Activated CD4-positive, alpha-beta memory T cell treated with anti-CD3 and anti-CD28 coated beads for 36 hours (primary cell): ENCODE results near the gene CCDC102A. TPM values are rescaled to one million over a fixed set of nuclear protein-coding genes. Genes with fewer than 3 reads are reported as not detected.

ENCODE experiments used
- CTCF ChIA-PET: fragments of 350-600 bp; sonication (Branson Sonifier 250); formaldehyde crosslinking; loops from one replicate; lab custom pipeline; 2021; ENCODE audit warnings: antibody characterized with exemption, inconsistent platforms; lab: Charles Lee
- POLR2A ChIA-PET: fragments of 350-600 bp; sonication (Branson Sonifier 250); formaldehyde crosslinking; loops from one replicate; lab custom pipeline; 2021; ENCODE audit warnings: antibody characterized with exemption; lab: Charles Lee
- DNase-seq: peaks from one replicate; pipeline ENCODE4 v3.0.0-alpha.2; 2020
- H3K27ac Mint-ChIP-seq: one replicate; pipeline ENCODE4 v1.8.0; 2021; ENCODE audit warnings: mixed read lengths
- H3K27me3 Mint-ChIP-seq: one replicate; pipeline ENCODE4 v1.8.0; 2021; ENCODE audit warnings: mixed read lengths
- H3K36me3 Mint-ChIP-seq: one replicate; pipeline ENCODE4 v1.8.0; 2021; ENCODE audit warnings: mixed read lengths
- H3K4me1 Mint-ChIP-seq: one replicate; pipeline ENCODE4 v1.8.0; 2021; ENCODE audit warnings: low read depth, mixed read lengths
- H3K4me3 Mint-ChIP-seq: one replicate; pipeline ENCODE4 v1.8.0; 2021; ENCODE audit warnings: mild to moderate bottlenecking, mixed read lengths
- H3K9me3 Mint-ChIP-seq: one replicate; pipeline ENCODE4 v1.8.0; 2021; ENCODE audit warnings: mixed read lengths
- intact Hi-C: fragments of 100-400 bp; cut with micrococcal nuclease; formaldehyde crosslinking; loops from one replicate; pipeline ENCODE4 v1.15.1; 2023
- total RNA-seq, 2 experiments: library from RNA; stranded (reverse); gene quantifications; one replicate each; pipeline ENCODE4 v1.2.3, GENCODE V29; 2021

The CCDC102A gene
- total RNA-seq, 2 experiments from 2014 or later, result 7.0 to 7.9 TPM

- CTCF ChIA-PET, result interaction anchor here (0.9 to 4.3 kb wide), 6 partner anchors 10 to 195 kb away, joined by 3 to 20 read pairs (median 3); partner anchors contain the start of gene POLR2C
- Mint-ChIP-seq H3K9me3 (no peaks in the 10 kb centered on the region), H3K4me1 (peaks cover 56% of the 10 kb centered on the region), H3K36me3 (no peaks in the 10 kb centered on the region), H3K4me3 (peak overlapping the region; percentile 65), H3K27ac (peak overlapping the region; percentile 16), H3K27me3 (no peaks in the 10 kb centered on the region)
- intact Hi-C loops, result no loop called here
- DNase-seq, result no peak
- POLR2A ChIA-PET, result interaction anchor here (1.0 kb wide), 1 partner anchor 49 kb away, joined by 6 read pairs; no protein-coding TSS in a partner anchor
These were observed 5.5 kb upstream of the CCDC102A start for GRCh38 chr16:57541754-57542435.

GRCh38 chr16:57540906-57541753 lies 4.8 kb upstream of the CCDC102A start:
- CTCF ChIA-PET, result interaction anchor here (0.9 to 4.3 kb wide), 2 partner anchors 21 to 60 kb away, joined by 3 to 20 read pairs; no protein-coding TSS in a partner anchor
- Mint-ChIP-seq H3K4me1 (peaks cover 57% of the 10 kb centered on the region), H3K27ac (no peak overlapping the region), H3K4me3 (no peak overlapping the region), H3K36me3 (no peaks in the 10 kb centered on the region), H3K9me3 (no peaks in the 10 kb centered on the region), H3K27me3 (no peaks in the 10 kb centered on the region)
- DNase-seq, result peak; percentile 8
- intact Hi-C loops, result no loop called here
- POLR2A ChIA-PET, result interaction anchor here (1.0 kb wide), 1 partner anchor 49 kb away, joined by 6 read pairs; no protein-coding TSS in a partner anchor

- CTCF ChIA-PET, result interaction anchor here (0.8 to 4.3 kb wide), 3 partner anchors 21 to 109 kb away, joined by 3 to 20 read pairs (median 3); no protein-coding TSS in a partner anchor
- intact Hi-C loops, result no loop called here
- POLR2A ChIA-PET, result no interaction called here
These were observed 4.0 kb upstream of the CCDC102A start for GRCh38 chr16:57540387-57540786.

GRCh38 chr16:57539072-57539796 lies 2.9 kb upstream of the CCDC102A start:
- CTCF ChIA-PET, result interaction anchor here (0.6 to 5.7 kb wide), 4 partner anchors 19 to 826 kb away, joined by 3 to 26 read pairs (median 4); no protein-coding TSS in a partner anchor
- POLR2A ChIA-PET, result interaction anchor here (0.6 to 2.7 kb wide), 3 partner anchors 52 to 75 kb away, joined by 3 to 17 read pairs (median 5); partner anchors contain the start of gene DOK4
- Mint-ChIP-seq H3K9me3 (no peaks in the 10 kb centered on the region), H3K4me3 (no peak overlapping the region), H3K36me3 (no peaks in the 10 kb centered on the region), H3K4me1 (peaks cover 60% of the 10 kb centered on the region), H3K27ac (peak overlapping the region; percentile 92), H3K27me3 (no peaks in the 10 kb centered on the region)
- intact Hi-C loops, result loop anchor here (2.0 to 5.0 kb wide), 4 partner anchors 62 to 1087 kb away; partner anchors contain the start of genes KATNB1, NUDT21 and OGFOD1
- peak; percentile 48 for DNase-seq

More at GRCh38 chr16:57540387-57540786, 4.0 kb upstream of the CCDC102A start:
- H3K4me3 Mint-ChIP-seq, result no peak overlapping the region
- H3K36me3 Mint-ChIP-seq, result no peaks in the 10 kb centered on the region
- no peak overlapping the region for H3K27ac Mint-ChIP-seq
- H3K27me3 Mint-ChIP-seq, result no peaks in the 10 kb centered on the region
- H3K9me3 Mint-ChIP-seq, result no peaks in the 10 kb centered on the region
- peak; percentile 6 for DNase-seq
- H3K4me1 Mint-ChIP-seq, result peaks cover 57% of the 10 kb centered on the region

DNA sequence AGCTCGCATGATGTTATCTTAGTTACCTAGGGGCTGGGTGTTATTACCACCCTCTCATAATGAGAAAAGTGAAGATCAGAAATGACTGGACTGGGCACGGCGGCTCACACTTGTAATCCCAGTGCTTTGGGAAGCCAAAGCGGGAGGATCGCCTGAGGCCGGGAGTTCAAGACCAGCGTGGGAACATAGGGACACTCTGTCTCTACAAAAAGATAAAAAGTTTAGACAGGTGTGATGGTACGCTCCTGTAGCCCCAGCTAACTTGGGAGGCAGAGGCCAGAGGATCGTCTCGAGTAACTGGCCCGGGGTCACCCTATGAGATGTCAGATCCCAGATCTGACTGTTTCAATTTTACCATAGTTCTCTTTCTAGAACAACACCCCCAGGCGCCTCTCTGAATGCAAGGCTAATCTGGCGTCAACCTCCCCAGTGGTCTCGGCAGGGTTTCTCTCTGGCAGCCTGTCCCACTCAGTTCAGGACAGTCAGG lies 1.9 kb upstream of the CCDC102A start:
- DNase-seq, result peak; percentile 72
- peak overlapping the region; percentile 75 for H3K4me3 Mint-ChIP-seq
- ChIA-PET POLR2A (interaction anchor here (0.7 to 2.7 kb wide), 6 partner anchors 38 to 91 kb away, joined by 3 to 17 read pairs (median 5); partner anchors contain the start of genes CIAPIN1, COQ9, DOK4 and POLR2C), CTCF (interaction anchor here (0.6 to 5.7 kb wide), 6 partner anchors 12 to 827 kb away, joined by 3 to 26 read pairs (median 4); no protein-coding TSS in a partner anchor)
- no peaks in the 10 kb centered on the region for H3K36me3 Mint-ChIP-seq
- peaks cover 60% of the 10 kb centered on the region for H3K4me1 Mint-ChIP-seq
- H3K27ac Mint-ChIP-seq, result peak overlapping the region; percentile 92
- H3K9me3 Mint-ChIP-seq, result no peaks in the 10 kb centered on the region
- intact Hi-C loops, result loop anchor here (1.0 to 5.0 kb wide), 5 partner anchors 8 to 1086 kb away; partner anchors contain the start of genes KATNB1, NUDT21 and OGFOD1
- H3K27me3 Mint-ChIP-seq, result no peaks in the 10 kb centered on the region

- Mint-ChIP-seq H3K27ac (peak overlapping the region; percentile 92), H3K9me3 (no peaks in the 10 kb centered on the region), H3K4me1 (peaks cover 63% of the 10 kb centered on the region), H3K36me3 (no peaks in the 10 kb centered on the region), H3K27me3 (no peaks in the 10 kb centered on the region), H3K4me3 (peak overlapping the region; percentile 75)
- intact Hi-C loops, result loop anchor here (1.0 to 5.0 kb wide), 9 partner anchors 7 to 1085 kb away; partner anchors contain the start of genes DOK4, KATNB1, NUDT21 and OGFOD1
- POLR2A ChIA-PET, result interaction anchor here (0.6 to 2.7 kb wide), 12 partner anchors 8 to 91 kb away, joined by 3 to 17 read pairs (median 4); partner anchors contain the start of genes CIAPIN1, COQ9, DOK4 and POLR2C
- CTCF ChIA-PET, result interaction anchor here (0.8 to 5.7 kb wide), 7 partner anchors 12 to 237 kb away, joined by 3 to 26 read pairs (median 3); partner anchors contain the start of gene POLR2C
- DNase-seq, result peak; percentile 39
These were observed 1.3 kb upstream of the CCDC102A start for GRCh38 chr16:57537581-57538234.

- DNase-seq, result no peak
- peak overlapping the region; percentile 75 for H3K4me3 Mint-ChIP-seq
- peaks cover 62% of the 10 kb centered on the region for H3K4me1 Mint-ChIP-seq
- ChIA-PET POLR2A (interaction anchor here (0.7 to 2.7 kb wide), 9 partner anchors 9 to 591 kb away, joined by 3 to 17 read pairs (median 4); partner anchors contain the start of genes CIAPIN1, COQ9, DOK4 and POLR2C), CTCF (interaction anchor here (0.8 to 5.7 kb wide), 7 partner anchors 11 to 237 kb away, joined by 3 to 26 read pairs (median 3); partner anchors contain the start of gene POLR2C)
- no peaks in the 10 kb centered on the region for H3K36me3 Mint-ChIP-seq
- no peaks in the 10 kb centered on the region for H3K9me3 Mint-ChIP-seq
- peak overlapping the region; percentile 92 for H3K27ac Mint-ChIP-seq
- intact Hi-C loops, result loop anchor here (1.0 to 5.0 kb wide), 7 partner anchors 36 to 1085 kb away; partner anchors contain the start of genes DOK4, NUDT21, OGFOD1 and POLR2C
- no peaks in the 10 kb centered on the region for H3K27me3 Mint-ChIP-seq
These were observed 779 bp upstream of the CCDC102A start for GRCh38 chr16:57537194-57537505.

- Mint-ChIP-seq H3K4me1 (peaks cover 72% of the 10 kb centered on the region), H3K27me3 (no peaks in the 10 kb centered on the region), H3K4me3 (peak overlapping the region; percentile 86), H3K36me3 (no peaks in the 10 kb centered on the region), H3K9me3 (no peaks in the 10 kb centered on the region), H3K27ac (peak overlapping the region; percentile 94)
- intact Hi-C loops, result loop anchor here (2.0 to 5.0 kb wide), 6 partner anchors 37 to 1083 kb away; partner anchors contain the start of genes NUDT21, OGFOD1 and POLR2C
- DNase-seq, result peak; percentile 97
- ChIA-PET POLR2A (interaction anchor here (0.6 to 1.6 kb wide), 2 partner anchors 37 to 73 kb away, joined by 3 to 4 read pairs; partner anchors contain the start of gene POLR2C), CTCF (interaction anchor here (0.7 to 5.7 kb wide), 4 partner anchors 16 to 89 kb away, joined by 3 to 26 read pairs (median 4); partner anchors contain the start of genes CIAPIN1, COQ9 and POLR2C)
These were observed 578 bp downstream of the CCDC102A start for GRCh38 chr16:57535680-57536305.

GRCh38 chr16:57534881-57535658 lies 1.3 kb downstream of the CCDC102A start:
- ChIA-PET POLR2A (interaction anchor here (0.6 to 1.6 kb wide), 2 partner anchors 38 to 72 kb away, joined by 3 to 4 read pairs; partner anchors contain the start of gene POLR2C), CTCF (interaction anchor here (0.7 to 5.7 kb wide), 3 partner anchors 15 to 88 kb away, joined by 3 to 26 read pairs (median 4); partner anchors contain the start of genes CIAPIN1, COQ9 and POLR2C)
- H3K4me3 Mint-ChIP-seq, result peak overlapping the region; percentile 86
- no peaks in the 10 kb centered on the region for H3K36me3 Mint-ChIP-seq
- peaks cover 77% of the 10 kb centered on the region for H3K4me1 Mint-ChIP-seq
- peak overlapping the region; percentile 94 for H3K27ac Mint-ChIP-seq
- no peaks in the 10 kb centered on the region for H3K27me3 Mint-ChIP-seq
- DNase-seq, result no peak
- intact Hi-C loops, result loop anchor here (5.0 kb wide), 3 partner anchors 58 to 1083 kb away; partner anchors contain the start of genes NUDT21 and OGFOD1
- H3K9me3 Mint-ChIP-seq, result no peaks in the 10 kb centered on the region
